ENCODE data around the gene GLI2. TPM values are rescaled to one million over a fixed set of nuclear protein-coding genes. Genes with fewer than 3 reads are reported as not detected.

Gene GLI2
- total RNA-seq, 1 donor from 2014 or later = 23.1 TPM

- Histone ChIP-seq H3K27ac (no peak overlapping the region), H3K4me1 (no peaks in the 10 kb centered on the region), H3K9me3 (no peaks in the 10 kb centered on the region), H3K36me3 (no peaks in the 10 kb centered on the region), H3K4me3 (no peak overlapping the region), H3K27me3 (no peaks in the 10 kb centered on the region)
- no peak for DNase-seq (ENCODE audit: low spot score in 2 of 2)
- intact Hi-C loops (cut with DNase I) = no loop called here
- no peak for TF ChIP-seq CTCF (IDR thresholded peaks at IDR 0.05)
Measured at GRCh38 chr2:120716641-120717585, 18.8 kb upstream of the GLI2 start.

- DNase-seq (ENCODE audit: low spot score in 2 of 2) = no peak
Measured at GRCh38 chr2:120719491-120719890, 16.2 kb upstream of the GLI2 start.

DNA sequence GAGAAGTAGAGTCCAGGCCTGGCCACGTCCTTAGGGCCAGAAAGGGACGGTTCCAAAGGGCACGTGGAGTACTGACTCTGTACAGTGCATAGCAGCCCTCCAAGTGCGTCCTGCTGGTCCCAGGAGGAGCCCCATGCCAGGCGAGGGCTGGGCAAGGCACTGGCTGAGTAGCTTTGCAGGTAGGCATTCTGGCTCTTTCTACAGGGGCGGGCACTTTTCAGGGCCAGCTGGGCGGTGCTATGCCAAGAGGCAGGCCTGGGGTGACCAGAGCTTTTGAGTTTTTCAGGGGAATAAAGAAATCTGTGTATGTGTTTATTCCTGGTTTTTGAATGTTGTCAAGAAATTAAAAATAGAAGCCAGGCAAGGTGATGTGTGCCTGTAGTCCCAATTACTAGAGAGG is 15.4 kb upstream of the GLI2 start:
- Histone ChIP-seq H3K9me3 (no peaks in the 10 kb centered on the region), H3K27me3 (no peaks in the 10 kb centered on the region), H3K36me3 (no peaks in the 10 kb centered on the region), H3K4me3 (no peak overlapping the region), H3K27ac (no peak overlapping the region), H3K4me1 (no peaks in the 10 kb centered on the region)
- DNase-seq (ENCODE audit: low spot score in 2 of 2) = no peak
- intact Hi-C loops (cut with DNase I) = no loop called here
- no peak for TF ChIP-seq CTCF (IDR thresholded peaks at IDR 0.05)

More at GRCh38 chr2:120719491-120719890, 16.2 kb upstream of the GLI2 start:
- intact Hi-C loops (cut with DNase I) = no loop called here
- no peak for TF ChIP-seq CTCF (IDR thresholded peaks at IDR 0.05)
- Histone ChIP-seq H3K27ac (no peak overlapping the region), H3K4me3 (no peak overlapping the region), H3K9me3 (no peaks in the 10 kb centered on the region), H3K36me3 (no peaks in the 10 kb centered on the region), H3K27me3 (no peaks in the 10 kb centered on the region), H3K4me1 (no peaks in the 10 kb centered on the region)

DNA sequence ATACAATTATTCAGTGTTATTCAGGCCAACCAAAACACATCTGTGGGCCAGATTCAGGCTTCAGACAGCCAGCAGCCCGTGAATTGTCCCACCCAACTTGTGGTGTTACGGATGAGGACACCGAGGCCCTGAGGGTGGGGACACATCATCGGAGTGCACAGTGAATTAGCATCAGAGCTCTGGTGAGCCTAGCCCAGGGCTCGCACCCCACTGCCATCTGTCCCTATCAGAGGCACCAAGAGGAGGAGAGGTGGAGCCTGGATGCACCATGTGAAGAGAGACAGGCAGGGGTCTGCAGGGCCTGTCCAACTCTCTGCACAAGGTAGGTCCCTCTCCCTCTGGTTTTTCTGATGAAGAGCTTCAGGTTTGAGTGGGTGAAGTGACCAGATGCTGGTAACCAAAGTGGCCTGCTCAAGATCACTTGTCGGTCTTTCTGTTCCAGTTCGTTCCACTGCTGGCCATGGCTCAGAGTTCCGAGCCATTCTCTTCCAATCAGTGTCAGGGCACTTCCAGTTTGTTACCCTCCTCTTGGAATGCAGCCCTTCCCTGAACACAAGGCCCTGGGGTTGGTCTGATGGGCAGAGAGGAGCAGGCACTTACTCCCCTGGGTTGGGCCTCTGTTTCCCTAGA is 14.8 kb upstream of the GLI2 start:
- no peak for TF ChIP-seq CTCF (IDR thresholded peaks at IDR 0.05)
- Histone ChIP-seq H3K4me3 (no peak overlapping the region), H3K27ac (no peak overlapping the region), H3K9me3 (peaks cover 0 to under 1% of the 10 kb centered on the region in 2 donors), H3K4me1 (no peaks in the 10 kb centered on the region), H3K36me3 (no peaks in the 10 kb centered on the region), H3K27me3 (no peaks in the 10 kb centered on the region)
- intact Hi-C loops (cut with DNase I) = no loop called here
- DNase-seq (ENCODE audit: low spot score in 2 of 2) = no peak

GRCh38 chr2:120722246-120722567 is 13.5 kb upstream of the GLI2 start:
- Histone ChIP-seq H3K36me3 (no peaks in the 10 kb centered on the region), H3K27ac (no peak overlapping the region), H3K4me1 (no peaks in the 10 kb centered on the region), H3K4me3 (no peak overlapping the region), H3K27me3 (no peaks in the 10 kb centered on the region), H3K9me3 (peaks cover 0 to 10% of the 10 kb centered on the region in 2 donors)
- DNase-seq (ENCODE audit: low spot score in 2 of 2) = no peak
- intact Hi-C loops (cut with DNase I) = no loop called here
- TF ChIP-seq CTCF (IDR thresholded peaks at IDR 0.05) = no peak

Measured in ascending aorta (tissue), 2 donors.